ENCODE data around the gene SNRNP40. TPM values are rescaled to one million over a fixed set of nuclear protein-coding genes. Genes with fewer than 3 reads are reported as not detected.

SNRNP40 gene
- total and polyA plus RNA-seq, 2 donors (not counting 3 experiments of a cell fraction or from before 2014, with no cell fraction given): 66.3 to 78.1 TPM

- H3K9ac ChIP-seq (replicated peaks; ENCODE audit: extremely low read depth, insufficient read depth, low read length): no peak overlapping the region
- no TSS peak for BruUV-seq (replicated peaks)
- H3K4me1 ChIP-seq (ENCODE audit: control insufficient read depth, extremely low read depth, insufficient read depth, low read length): no peaks in the 10 kb centered on the region
- H3K36me3 ChIP-seq (ENCODE audit: control insufficient read depth in 2 of 2, extremely low read depth in 1 of 2, insufficient read depth in 2 of 2, low read length in 2 of 2): no peaks in the 10 kb centered on the region
- TF ChIP-seq CTCF (IDR thresholded peaks at IDR 0.05; ENCODE audit: extremely low read depth in 1 of 2, insufficient read depth in 1 of 2, low read depth in 1 of 2, low read length in 2 of 2) (no peak), FOS (IDR thresholded peaks at IDR 0.05; ENCODE audit: borderline replicate concordance, insufficient read depth, low read length) (no peak), POLR2AphosphoS5 (IDR thresholded peaks at IDR 0.05; ENCODE audit: insufficient read depth, low read depth, low read length) (no peak), EZH2 (IDR thresholded peaks at IDR 0.05; ENCODE audit: borderline replicate concordance, low read depth, low read length, severe bottlenecking) (no peak), JUN (IDR thresholded peaks at IDR 0.05; ENCODE audit: borderline replicate concordance, insufficient read depth, insufficient read length, low read depth) (no peak), MAX (IDR thresholded peaks at IDR 0.05; ENCODE audit: insufficient read depth, insufficient read length) (no peak)
- H3K27me3 ChIP-seq (ENCODE audit: control insufficient read depth in 2 of 2, insufficient read depth in 2 of 2, low read length in 2 of 2): no peaks in the 10 kb centered on the region
- DNase-seq (ENCODE audit: low read depth, low spot score) (no peak), FAIRE-seq (no peak)
- no peaks in the 10 kb centered on the region for H3K9me1 ChIP-seq (replicated peaks; ENCODE audit: control insufficient read depth, extremely low read depth, insufficient read depth, low read length)
- H4K20me1 ChIP-seq (replicated peaks; ENCODE audit: control insufficient read depth, extremely low read depth, insufficient read depth, low read length): no peaks in the 10 kb centered on the region
- H3K79me2 ChIP-seq (ENCODE audit: control insufficient read depth, insufficient read depth, low read length): no peaks in the 10 kb centered on the region
- dilution Hi-C loops (cut with MboI; ENCODE audit: extremely low pct_ligation_motif_present, low sequenced_read_pairs): no loop called here
- intact Hi-C loops (cut with micrococcal nuclease): no loop called here
- H3K4me3 ChIP-seq (replicated peaks in 1 of 3; ENCODE audit: insufficient read depth in 1 of 3, low read depth in 1 of 3, low read length in 3 of 3): no peak overlapping the region
- ChIA-PET POLR2A (interaction anchor here (0.5 kb wide), 1 partner anchor 47 kb away, joined by 4 read pairs; no protein-coding TSS in a partner anchor), CTCF (no interaction called here)
- H3K9me3 ChIP-seq (replicated peaks; ENCODE audit: control insufficient read depth, insufficient read depth, low read length): no peaks in the 10 kb centered on the region
- H3K27ac ChIP-seq (ENCODE audit: insufficient read depth, low read depth, low read length): no peak overlapping the region
- H3K4me2 ChIP-seq (ENCODE audit: insufficient read depth, low read length): no peak overlapping the region
- H2AFZ ChIP-seq (ENCODE audit: low read depth, low read length): no peak overlapping the region
These were observed 46.7 kb downstream of the SNRNP40 start for GRCh38 chr1:31249854-31250253.
